EH (cell line): ENCODE results near the gene NDE1.
"Not testable (repeated sequence)": the region's sequence is repeated elsewhere in the genome, so short reads cannot be mapped to it uniquely, and the experiment has no call there.

Source experiments
- DNase-seq: peaks from one replicate; pipeline ENCODE4 v3.0.0-alpha.2; 2015; ENCODE audit warnings: low read depth

NDE1 gene

GRCh38 chr16:15621456-15621855 lies 28.6 kb upstream of the NDE1 start:
- DNase-seq, result no peak

DNA sequence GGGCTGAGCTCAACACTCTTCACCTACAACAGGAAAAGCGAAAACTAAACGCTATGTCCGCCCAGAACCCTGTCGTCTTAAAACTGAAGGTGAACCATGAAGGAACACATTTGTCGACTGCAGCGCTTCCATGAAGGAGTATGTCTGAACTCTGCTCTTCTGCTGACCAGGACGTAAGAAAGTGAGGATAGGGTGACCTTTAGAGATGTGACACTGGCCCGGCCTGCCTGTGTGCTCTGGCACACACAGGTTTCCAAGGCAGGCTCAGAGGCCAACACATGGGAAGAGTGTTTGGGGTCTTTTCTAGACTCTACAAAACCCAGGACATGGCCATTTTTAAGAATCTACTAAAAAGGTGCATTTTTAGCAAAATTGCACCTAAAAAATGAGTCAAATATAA lies 28.2 kb upstream of the NDE1 start:
- no peak for DNase-seq

DNA sequence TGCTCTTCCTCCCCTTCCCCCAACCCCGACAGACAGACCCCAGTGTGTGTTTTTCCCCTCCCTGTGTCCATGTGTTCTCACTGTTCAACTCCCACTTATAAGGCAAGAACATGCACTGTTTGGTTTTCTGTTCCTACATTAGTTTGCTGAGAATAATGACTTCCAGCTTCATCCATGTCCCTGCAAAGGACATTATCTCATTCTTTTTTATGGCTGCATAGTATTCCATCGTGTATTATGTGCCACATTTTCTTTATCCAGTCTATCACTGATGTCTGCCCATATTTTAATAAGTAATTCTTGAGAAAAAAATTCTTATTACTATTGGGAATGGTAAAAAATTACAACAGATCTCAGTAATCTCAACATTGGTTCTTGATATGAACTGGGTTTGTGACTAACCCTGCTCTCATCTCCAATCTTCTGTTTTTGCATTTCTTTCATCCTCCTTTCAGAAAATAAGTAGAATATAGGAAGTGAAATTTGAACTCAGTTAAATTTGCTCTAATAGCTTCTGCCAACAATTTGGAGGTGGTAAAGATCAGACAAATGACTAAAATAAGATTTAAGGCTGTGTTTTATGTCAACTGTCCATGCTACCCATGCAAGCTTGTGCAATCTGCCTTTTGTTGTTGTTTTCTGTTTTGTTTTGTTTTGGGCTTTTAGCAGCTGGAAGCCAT lies 18.2 kb upstream of the NDE1 start:
- no peak for DNase-seq

- no peak for DNase-seq
Measured at GRCh38 chr16:15635926-15636325, 14.1 kb upstream of the NDE1 start.

GRCh38 chr16:15636392-15636873 lies 13.6 kb upstream of the NDE1 start:
- DNase-seq, result no peak

GRCh38 chr16:15639061-15639568 lies 10.9 kb upstream of the NDE1 start:
- DNase-seq, result no peak

- no peak for DNase-seq
Measured at GRCh38 chr16:15640966-15641365, 9.1 kb upstream of the NDE1 start.

GRCh38 chr16:15641753-15642556 lies 8.1 kb upstream of the NDE1 start:
- no peak for DNase-seq

DNA sequence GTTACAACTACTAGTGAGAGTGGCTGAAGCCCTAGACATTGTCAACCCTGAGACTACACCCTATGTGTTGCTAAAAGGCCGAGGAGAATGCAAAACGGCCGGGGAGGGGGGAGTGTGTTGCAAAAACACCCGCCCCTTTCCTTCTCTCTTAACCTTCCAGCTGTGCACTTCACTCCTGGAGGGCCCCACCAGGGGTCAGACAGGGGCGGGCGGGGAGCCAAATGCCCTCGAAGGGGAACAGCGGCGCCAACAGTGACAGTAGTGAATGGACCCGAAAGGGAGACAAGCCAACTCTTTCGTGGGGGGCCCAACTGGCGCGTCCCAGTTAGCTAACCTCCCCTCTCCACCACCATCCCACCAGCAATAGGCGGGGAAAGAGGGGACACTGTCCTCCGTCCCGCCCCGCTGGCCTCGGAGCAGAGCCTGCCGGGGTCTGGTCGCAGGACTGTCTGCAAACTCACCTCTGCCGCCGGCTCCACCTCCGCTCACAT lies 7.4 kb upstream of the NDE1 start:
- peak; percentile 47 for DNase-seq

- peak; percentile 94 for DNase-seq
Measured at GRCh38 chr16:15643048-15643945, 6.7 kb upstream of the NDE1 start, which contains the start of gene MARF1. MARF1 (minus strand) TSS chr16:15643154; CDS start chr16:15639233, 3,921 bp downstream.

- DNase-seq, result no peak
Measured at GRCh38 chr16:15643946-15644250, 6.1 kb upstream of the NDE1 start.

DNA sequence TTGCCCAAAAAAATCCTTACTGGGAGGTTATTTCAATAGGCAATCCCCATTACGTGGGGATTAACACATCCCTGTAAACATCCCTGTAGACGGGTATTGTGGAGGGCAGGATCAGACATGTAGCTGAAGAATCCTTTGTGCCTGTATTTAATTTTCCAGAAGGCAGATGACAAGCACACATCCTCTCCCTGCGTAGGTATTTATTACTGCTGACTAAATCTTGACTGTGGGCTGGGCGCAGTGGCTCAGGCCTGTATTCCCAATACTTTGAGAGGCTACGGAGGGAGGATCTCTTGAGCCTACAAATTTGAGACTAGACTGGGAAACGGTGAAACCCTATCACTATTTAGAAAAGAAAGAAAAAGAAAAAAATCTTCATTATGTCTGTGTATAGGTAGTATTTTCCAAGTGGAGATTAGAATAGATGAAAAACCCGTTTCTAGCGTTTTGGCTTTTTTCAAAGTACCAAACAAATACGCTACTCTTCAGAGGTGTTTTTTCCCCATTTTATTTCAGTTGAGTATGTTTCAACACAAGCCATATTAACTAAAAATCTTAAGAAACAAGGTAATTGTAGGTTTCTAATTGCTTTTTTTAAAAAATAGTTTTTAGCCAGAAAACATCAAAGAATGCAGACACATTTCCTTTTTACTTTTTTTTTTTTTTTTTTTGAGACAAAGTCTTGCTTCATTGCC lies 5.6 kb upstream of the NDE1 start:
- peak; percentile 71 for DNase-seq

- DNase-seq, result peak; percentile 97
Measured at GRCh38 chr16:15644962-15645465, 5.0 kb upstream of the NDE1 start.

DNA sequence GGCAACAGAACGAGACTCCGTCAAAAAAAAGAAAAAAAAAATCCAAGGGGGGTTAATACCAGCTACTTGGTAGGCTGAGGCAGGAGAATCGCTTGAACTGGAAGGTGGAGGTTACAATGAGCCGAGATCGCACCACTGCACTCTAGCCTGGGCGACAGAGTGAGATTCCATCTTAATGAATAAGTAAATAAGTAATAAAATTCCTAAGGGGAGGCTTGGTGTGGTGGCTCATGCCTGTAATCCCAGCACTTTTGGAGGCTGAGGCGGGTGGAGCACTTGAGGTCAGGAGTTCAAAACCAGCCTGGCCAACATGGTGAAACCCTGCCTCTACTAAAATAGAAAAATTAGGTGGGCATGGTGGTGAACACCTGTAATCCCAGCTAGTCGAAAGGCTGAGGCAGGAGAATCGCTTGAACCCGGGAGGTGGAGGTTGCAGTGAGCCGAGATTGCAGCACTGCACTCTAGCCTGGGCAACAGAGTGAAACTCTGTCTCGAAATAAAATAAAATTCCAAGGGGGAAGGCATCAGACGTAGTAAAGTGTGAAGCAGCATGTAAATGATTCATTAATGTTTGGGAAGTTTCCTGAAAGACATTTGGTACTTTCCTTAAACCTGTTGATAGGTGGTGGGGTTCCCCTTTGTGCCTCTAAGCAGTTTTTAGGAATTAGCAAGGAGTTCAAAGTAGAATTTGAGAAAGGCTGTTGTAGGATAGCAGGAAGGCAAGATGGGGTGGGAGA lies 3.3 kb upstream of the NDE1 start:
- peak; percentile 32 for DNase-seq

- DNase-seq, result no peak
Measured at GRCh38 chr16:15647294-15648014, 2.6 kb upstream of the NDE1 start.

- DNase-seq, result peak; percentile 92
Measured at GRCh38 chr16:15648135-15648730, 1.8 kb upstream of the NDE1 start.

GRCh38 chr16:15649311-15649710 lies 734 bp upstream of the NDE1 start:
- not testable (repeated sequence) for DNase-seq

DNA sequence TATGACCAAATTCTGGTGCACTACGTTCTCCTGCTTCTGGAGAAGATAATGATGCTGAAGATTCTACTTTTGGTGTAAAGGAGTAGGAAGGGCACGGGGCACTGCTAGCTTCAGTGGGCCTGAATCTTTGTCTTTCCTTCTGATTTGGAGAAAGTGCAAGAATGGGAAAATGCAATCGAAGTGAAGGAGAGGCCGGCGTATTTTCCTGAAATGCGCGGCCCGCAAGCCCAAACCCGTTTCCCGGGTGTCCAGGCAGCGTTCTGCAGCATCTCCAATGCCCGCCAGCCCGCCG lies 372 bp upstream of the NDE1 start:
- DNase-seq, result no peak

- peak; percentile 44 for DNase-seq
Measured at GRCh38 chr16:15650698-15651171, 690 bp downstream of the NDE1 start.
